Ovary (tissue), 9 donors: ENCODE data around the gene DGKD. TPM values are rescaled to one million over a fixed set of nuclear protein-coding genes. Genes with fewer than 3 reads are reported as not detected.

ENCODE experiments used
- DNase-seq, 5 donors: peaks; one replicate each; pipeline ENCODE4 v3.0.0-alpha.2; 2019 to 2020
- H3K27ac ChIP-seq, 2 donors: fragments of 200-600 bp; one replicate each; pipeline versions ENCODE4 v1.5.1 to v1.8.0; 2019 to 2022
- H3K27me3 ChIP-seq: fragments of 200-600 bp; one replicate; pipeline ENCODE4 v1.8.0; 2022
- H3K36me3 ChIP-seq: fragments of 200-600 bp; sonication (generic); one replicate; pipeline ENCODE4 v1.5.1; 2019
- H3K4me1 ChIP-seq: one replicate; pipeline ENCODE4 v1.8.1; 2013; ENCODE audit warnings: mild to moderate bottlenecking, moderate library complexity; ENCODE audit not compliant: insufficient read depth
- H3K4me3 ChIP-seq: fragments of 200-600 bp; sonication (generic); one replicate; pipeline ENCODE4 v1.5.1; 2017
- H3K9me3 ChIP-seq, 2 donors: fragments of 200-600 bp in 1 of 2; sonication (generic) in 1 of 2; one replicate each; pipeline versions ENCODE4 v1.5.1 to v1.8.1; 2013 to 2019; ENCODE audit warnings: mild to moderate bottlenecking in 1 of 2, moderate library complexity in 1 of 2
- CTCF ChIP-seq, 3 donors: fragments of 450-650 bp in 2 of 3; fragments of 200-600 bp in 1 of 3; IDR thresholded peaks; one replicate each; pipeline versions ENCODE4 v1.5.1 to v1.8.0; 2016 to 2022; ENCODE audit warnings: antibody characterized with exemption in 3 of 3, mild to moderate bottlenecking in 1 of 3
- EP300 ChIP-seq: sonication (generic); formaldehyde crosslinking; IDR thresholded peaks from one replicate; pipeline ENCODE4 v1.6.1; 2017; ENCODE audit warnings: antibody characterized with exemption
- POLR2A ChIP-seq: fragments of 450-650 bp; IDR thresholded peaks from one replicate; pipeline ENCODE4 v1.6.1; 2017; ENCODE audit warnings: antibody characterized with exemption, mild to moderate bottlenecking, moderate library complexity
- WGBS, 3 donors: extraction: QIAGEN DNeasy Blood & Tissue Kit in 1 of 3; methylation state at CpG; one replicate each; pipeline versions ENCODE4 v1.1.5 to v1.1.7; 2013 to 2017; 5-methylcytosine and 5-hydroxymethylcytosine counted together
- intact Hi-C, 4 donors: fragments of 100-400 bp; cut with DNase I; formaldehyde crosslinking; loops; one replicate each; pipeline versions ENCODE4 v1.11.0 to v1.15.1; 2022 to 2023
- polyA plus RNA-seq, 2 donors: library from polyadenylated mRNA; stranded (reverse); fragments of 200-250 nt in 1 of 2; fragments of 350-450 nt in 1 of 2; fragmentation: Illumina TruSeq in 1 of 2; extraction: RNeasy Lipid Tissue Mini Kit (QIAGEN cat#74804) in 1 of 2; gene quantifications; one replicate each; pipeline ENCODE4 v1.2.3, GENCODE V29; 2013 to 2014
- total RNA-seq, 7 donors: library from RNA; depleted of rRNA in 2 of 7; stranded (reverse); fragments of >200 nt in 2 of 7; fragmentation: NEBNext Ultra II Directional in 3 of 7; extraction: Animal tissue kit (Norgen Biotek cat#: 25700) in 3 of 7; gene quantifications; one replicate each; pipeline versions ENCODE4 v1.1.0 to v1.2.4, GENCODE V29; 2016 to 2023
- donor health status: DM: no; HTN: no; CAD: no; lungs with moderate emphysema.
- donor health status: DM: no; HTN: no; CAD: no.
- donor health status: Bipolar disorder and iron deficiency.
- donor health status: DM: yes; HTN: yes; CAD: no.
- donor health status: DM: no; HTN: no; CAD: no.
- donor health status: DM: yes; HTN: yes; CAD: no.

DGKD gene
- total and polyA plus RNA-seq, 9 donors = 9.4 to 81.8 (median 36.3) TPM

- no peaks in the 10 kb centered on the region for H3K27me3 ChIP-seq
- no peaks in the 10 kb centered on the region for H3K36me3 ChIP-seq
- intact Hi-C loops = no loop called here
- H3K9me3 ChIP-seq = no peaks in the 10 kb centered on the region
- TF ChIP-seq POLR2A (no peak), CTCF (IDR thresholded peaks at IDR 0.05) (no peak), EP300 (no peak)
- DNase-seq = no peak
- no peak overlapping the region for H3K27ac ChIP-seq
- no peak overlapping the region for H3K4me3 ChIP-seq
- H3K4me1 ChIP-seq = no peaks in the 10 kb centered on the region
- 78 to 83% (median 81%) methylated on average over 4 of the region's 4 CpGs for WGBS, 3 donors
Observed at GRCh38 chr2:233486357-233486756, 132.1 kb downstream of the DGKD start.

- no peak for TF ChIP-seq POLR2A
- TF ChIP-seq CTCF (IDR thresholded peaks at IDR 0.05) = no peak
- no peak for TF ChIP-seq EP300
- no peak for DNase-seq
- no peak overlapping the region for H3K4me3 ChIP-seq
- no peaks in the 10 kb centered on the region for H3K4me1 ChIP-seq
- no peaks in the 10 kb centered on the region for H3K9me3 ChIP-seq
- H3K36me3 ChIP-seq = no peaks in the 10 kb centered on the region
- H3K27me3 ChIP-seq = no peaks in the 10 kb centered on the region
- intact Hi-C loops = no loop called here
- no peak overlapping the region for H3K27ac ChIP-seq
- WGBS, 3 donors = 26 to 41% (median 27%) methylated on average over 4 of the region's 4 CpGs
Observed at GRCh38 chr2:233486778-233487552, 132.7 kb downstream of the DGKD start.

- Histone ChIP-seq H3K36me3 (no peaks in the 10 kb centered on the region), H3K27ac (no peak overlapping the region), H3K9me3 (no peaks in the 10 kb centered on the region), H3K27me3 (no peaks in the 10 kb centered on the region), H3K4me1 (no peaks in the 10 kb centered on the region), H3K4me3 (no peak overlapping the region)
- 79 to 80% (median 80%) methylated on average over 9 of the region's 9 CpGs for WGBS, 3 donors
- intact Hi-C loops = no loop called here
- TF ChIP-seq CTCF (IDR thresholded peaks at IDR 0.05) (no peak), POLR2A (no peak), EP300 (no peak)
- DNase-seq = no peak
Observed at GRCh38 chr2:233487748-233488345, 133.6 kb downstream of the DGKD start.

- H3K4me3 ChIP-seq = no peak overlapping the region
- TF ChIP-seq EP300 (no peak), CTCF (IDR thresholded peaks at IDR 0.05) (no peak), POLR2A (no peak)
- H3K4me1 ChIP-seq = no peaks in the 10 kb centered on the region
- intact Hi-C loops = no loop called here
- no peaks in the 10 kb centered on the region for H3K27me3 ChIP-seq
- H3K36me3 ChIP-seq = no peaks in the 10 kb centered on the region
- no peak overlapping the region for H3K27ac ChIP-seq
- WGBS, 3 donors = 78 to 85% (median 78%) methylated on average over 10 of the region's 10 CpGs
- H3K9me3 ChIP-seq = no peaks in the 10 kb centered on the region
- no peak for DNase-seq
Observed at GRCh38 chr2:233489143-233489542, 134.8 kb downstream of the DGKD start.
